Cerebellar cortex (tissue), 1 donor: ENCODE measurements around the gene GPR160.
"Not testable (repeated sequence)": the region's sequence is repeated elsewhere in the genome, so short reads cannot be mapped to it uniquely, and the experiment has no call there.

Source experiments
- DNase-seq: peaks from one replicate; pipeline ENCODE4 v3.0.0-alpha.2; 2015; ENCODE audit warnings: low spot score

The GPR160 gene, protein sequence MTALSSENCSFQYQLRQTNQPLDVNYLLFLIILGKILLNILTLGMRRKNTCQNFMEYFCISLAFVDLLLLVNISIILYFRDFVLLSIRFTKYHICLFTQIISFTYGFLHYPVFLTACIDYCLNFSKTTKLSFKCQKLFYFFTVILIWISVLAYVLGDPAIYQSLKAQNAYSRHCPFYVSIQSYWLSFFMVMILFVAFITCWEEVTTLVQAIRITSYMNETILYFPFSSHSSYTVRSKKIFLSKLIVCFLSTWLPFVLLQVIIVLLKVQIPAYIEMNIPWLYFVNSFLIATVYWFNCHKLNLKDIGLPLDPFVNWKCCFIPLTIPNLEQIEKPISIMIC

DNA sequence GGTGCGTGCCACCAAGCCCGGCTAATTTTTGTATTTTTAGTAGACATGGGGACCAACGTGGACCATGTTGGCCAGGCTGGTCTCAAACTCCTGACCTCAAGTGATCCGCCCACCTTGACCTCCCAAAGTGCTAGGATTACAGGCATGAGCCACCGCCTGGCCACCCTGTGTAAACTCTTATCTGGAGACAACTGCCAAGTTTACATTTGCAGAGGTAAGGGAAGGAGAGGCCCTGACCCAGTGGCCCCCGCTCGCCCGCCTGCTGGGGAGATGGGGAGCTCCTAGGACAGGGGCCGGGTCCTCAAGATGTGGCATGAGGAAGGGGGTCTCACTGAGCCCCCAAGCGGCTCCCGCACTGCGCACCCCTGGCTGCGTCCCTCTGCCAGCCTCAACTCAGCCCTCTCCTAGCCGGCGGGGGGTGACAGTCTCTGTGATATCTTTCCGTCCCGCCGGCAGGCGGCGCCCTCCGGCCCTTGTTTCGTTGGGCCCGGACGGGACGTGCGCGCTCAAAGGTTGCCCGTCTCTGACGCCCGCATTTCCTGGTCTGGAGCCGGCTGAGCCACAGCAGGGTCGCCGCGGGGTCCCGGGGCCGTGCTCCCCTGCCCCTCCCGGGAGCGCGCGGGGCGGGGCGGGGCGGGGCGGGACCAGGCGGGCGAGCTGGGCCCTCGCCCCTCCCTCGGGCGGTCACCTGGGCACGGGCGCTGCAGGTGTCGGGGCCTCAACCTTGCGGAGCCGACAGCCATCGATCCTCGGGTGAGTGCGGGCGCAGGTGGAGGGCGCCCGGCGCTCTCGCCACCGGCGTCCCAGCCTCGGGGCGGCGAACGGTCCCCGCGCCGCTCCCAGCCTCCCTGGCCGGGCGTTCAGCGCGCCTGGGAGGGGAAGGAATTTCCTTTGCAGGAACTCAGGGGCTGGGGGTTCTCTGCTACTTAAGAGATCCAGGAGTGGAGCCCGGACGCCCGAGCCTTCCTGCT, at the start of gene GPR160:
Gene GPR160, plus strand, starts transcription at position 533 of the 971 bp plus-strand sequence. CDS start 45,978 bp downstream, outside the sequence.
- peak; percentile 33 for DNase-seq

- no peak for DNase-seq
These were observed 47.4 kb upstream of the GPR160 start for GRCh38 chr3:169990431-169990830.

GRCh38 chr3:169992156-169992555, 45.6 kb upstream of the GPR160 start:
- DNase-seq: no peak

DNA sequence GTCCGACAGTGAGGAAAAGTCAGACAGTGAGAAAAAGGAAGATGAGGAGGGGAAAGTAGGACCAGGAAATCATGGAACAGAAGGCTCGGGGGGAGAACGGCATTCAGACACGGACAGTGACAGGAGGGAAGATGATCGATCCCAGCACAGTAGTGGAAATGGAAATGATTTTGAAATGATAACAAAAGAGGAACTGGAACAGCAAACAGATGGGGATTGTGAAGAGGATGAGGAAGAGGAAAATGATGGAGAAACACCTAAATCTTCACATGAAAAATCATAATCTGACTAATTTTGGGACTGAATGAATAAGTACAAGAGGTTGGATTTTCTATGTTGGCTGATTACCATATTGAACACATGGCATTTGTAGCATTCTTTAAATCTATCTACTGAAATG, 45.0 kb upstream of the GPR160 start:
- no peak for DNase-seq

GRCh38 chr3:169993761-169994160, 44.0 kb upstream of the GPR160 start:
- no peak for DNase-seq

DNA sequence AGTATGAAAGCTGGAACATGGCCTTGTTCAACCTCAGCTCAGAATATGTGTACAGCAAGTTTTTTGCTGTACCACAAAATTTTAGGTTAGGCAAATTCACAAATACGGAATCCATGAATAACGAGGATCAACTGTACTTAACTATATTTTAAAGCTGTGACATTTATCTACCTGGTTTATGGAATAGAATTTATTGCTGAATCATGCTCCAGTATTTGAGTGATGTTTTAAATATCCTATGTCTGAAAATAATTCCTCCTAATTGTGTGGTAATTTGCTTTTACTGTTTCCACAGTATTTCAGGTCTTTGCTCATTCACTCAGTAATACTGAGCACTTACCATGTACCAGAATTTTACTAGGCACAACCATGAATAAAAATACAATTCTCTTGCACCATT, 41.7 kb upstream of the GPR160 start:
- DNase-seq: no peak

- DNase-seq: no peak
These were observed 39.1 kb upstream of the GPR160 start for GRCh38 chr3:169998668-169999131.

DNA sequence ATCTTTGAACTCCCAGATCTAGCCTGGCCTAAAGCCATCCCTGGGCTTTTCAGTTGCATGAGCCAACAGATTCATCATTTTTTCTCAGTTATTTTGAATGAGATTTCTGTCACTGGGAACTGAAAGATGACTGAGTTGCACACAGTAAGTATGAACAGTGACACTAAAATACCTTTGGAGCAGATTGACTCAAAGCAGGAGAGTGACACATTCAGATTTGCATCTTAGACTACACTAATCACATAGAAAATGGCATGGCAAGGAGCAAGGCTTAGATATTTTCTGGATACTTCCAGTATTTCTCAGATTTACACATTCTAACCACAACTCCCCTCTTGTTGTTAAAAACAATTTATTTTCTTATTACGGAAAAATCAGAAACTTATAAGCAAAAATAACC, 38.4 kb upstream of the GPR160 start:
- no peak for DNase-seq

DNA sequence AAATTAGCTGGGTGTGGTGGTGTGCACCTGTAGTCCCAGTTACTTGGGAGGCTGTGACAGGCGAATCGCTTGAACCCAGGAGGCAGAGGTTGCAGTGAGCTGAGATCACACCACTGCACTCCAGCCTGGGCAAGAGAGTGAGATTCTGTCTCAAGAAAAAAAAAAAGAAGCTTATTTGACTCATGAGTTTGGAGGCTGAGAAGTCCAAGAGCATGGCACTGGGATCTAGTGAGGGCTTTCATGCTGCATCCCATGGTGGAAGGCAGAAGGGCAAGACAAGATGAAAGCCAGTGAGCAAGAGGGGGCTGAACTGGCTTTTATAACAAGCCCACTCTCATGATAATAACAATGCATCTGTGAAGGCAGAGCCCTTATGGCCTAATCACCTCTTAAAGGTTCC, 37.7 kb upstream of the GPR160 start:
- no peak for DNase-seq

GRCh38 chr3:170002231-170002630, 35.6 kb upstream of the GPR160 start:
- DNase-seq: no peak

- DNase-seq: no peak
These were observed 34.9 kb upstream of the GPR160 start for GRCh38 chr3:170002879-170003278.

DNA sequence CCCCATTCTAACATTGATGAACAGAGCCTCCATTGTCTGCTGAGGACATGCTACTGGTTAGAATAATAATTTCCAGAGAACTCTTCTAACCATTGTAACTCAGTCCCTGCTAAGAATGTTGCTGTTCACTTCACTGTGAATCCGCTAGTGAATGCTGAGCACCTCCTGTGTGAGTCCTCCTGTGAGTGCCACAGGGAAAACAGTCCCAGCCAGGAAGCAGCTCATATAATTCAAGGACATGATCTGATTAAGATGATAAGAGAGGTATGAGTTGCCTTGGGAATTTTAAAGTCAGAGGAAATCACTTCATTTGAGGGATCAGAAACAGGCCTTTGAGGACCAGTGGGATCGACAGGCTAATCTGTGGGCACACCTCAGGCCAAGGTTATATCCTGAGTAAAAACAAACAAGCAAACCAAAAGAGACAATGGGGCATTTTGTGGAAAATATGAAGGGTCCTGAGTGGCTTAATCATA, 33.9 kb upstream of the GPR160 start:
- no peak for DNase-seq

DNA sequence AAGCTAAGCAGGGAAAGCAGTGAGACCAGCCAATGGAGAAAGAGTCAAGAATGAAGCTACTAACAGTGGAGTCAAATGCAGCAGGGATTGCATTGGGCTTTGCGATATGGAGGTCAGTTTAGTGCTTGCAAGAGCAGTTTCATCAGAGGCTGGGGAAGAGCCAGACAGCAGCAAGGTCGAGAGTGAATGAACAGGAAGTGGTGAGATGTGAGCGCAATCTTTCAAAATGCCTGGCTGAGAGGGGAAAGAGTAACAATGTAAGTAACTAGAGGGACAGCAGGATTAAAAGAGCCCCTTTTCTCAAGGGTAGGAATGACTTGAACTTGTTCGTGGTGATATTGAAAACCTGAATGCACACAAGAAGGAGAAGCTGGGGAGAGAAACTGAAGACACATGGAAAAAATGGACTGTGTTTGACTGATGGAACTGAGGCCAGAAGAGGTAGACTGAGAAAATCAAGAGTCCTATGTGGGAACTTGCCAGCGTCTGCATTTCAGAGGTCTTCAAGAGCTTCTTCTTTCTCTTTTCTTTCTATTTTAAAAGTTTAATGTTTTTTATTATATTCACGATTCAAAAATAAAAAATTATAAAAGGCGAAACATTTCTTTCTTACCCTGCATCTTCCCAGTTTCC, 30.6 kb upstream of the GPR160 start:
- DNase-seq: no peak

DNA sequence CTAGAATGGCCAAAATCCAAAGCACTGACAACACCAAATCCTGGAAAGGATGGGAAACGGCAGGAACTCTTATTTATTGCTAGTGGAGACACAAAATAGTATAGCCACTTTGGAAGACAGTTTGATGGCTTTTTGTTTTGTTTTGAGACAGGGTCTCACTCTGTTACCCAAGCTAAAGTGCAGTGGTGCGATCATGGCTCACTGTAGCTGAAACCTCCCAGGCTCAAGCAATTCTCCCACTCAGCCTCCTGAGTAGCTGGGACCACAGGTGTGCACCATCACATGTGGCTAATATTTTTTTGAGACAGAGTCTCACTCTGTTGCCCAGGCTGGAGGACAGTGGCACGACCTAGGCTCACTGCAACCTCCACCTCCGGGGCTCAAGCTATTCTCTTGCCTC, 27.3 kb upstream of the GPR160 start:
- no peak for DNase-seq

DNA sequence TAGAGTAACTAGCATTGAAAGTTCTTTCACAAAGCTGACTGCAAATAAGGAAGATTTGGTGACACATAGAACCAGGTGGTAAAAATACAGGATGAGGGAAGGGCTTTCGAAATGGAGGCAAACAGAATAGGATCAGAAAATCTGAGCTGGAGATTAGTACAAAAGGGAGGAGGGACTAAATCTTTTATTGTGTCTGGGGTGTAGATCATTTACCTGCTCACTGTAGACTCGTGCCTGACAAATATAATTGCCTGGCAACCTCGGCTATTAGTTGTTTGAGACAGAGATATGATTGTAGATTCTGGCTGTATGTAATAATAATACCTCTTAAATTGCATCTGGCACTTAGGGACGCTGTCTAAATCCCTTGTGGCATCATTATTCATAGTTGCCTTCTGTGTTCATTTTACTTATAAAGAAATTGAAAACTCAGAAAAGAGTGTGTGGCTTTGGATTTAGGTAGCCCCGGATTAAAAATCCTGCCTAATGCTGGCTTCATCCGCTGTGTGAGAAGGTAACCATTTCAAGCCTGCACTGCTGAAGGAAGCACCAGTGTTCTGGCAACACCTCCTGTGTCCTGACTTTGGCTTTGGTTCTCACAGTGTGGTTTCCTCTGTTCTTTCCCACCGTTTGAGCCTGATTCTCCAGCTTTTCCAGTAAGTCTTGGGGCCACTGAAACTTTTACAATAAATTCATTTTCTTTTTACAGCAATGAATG, 25.0 kb upstream of the GPR160 start:
- DNase-seq: no peak

- no peak for DNase-seq
These were observed 21.7 kb upstream of the GPR160 start for GRCh38 chr3:170016057-170016456.

DNA sequence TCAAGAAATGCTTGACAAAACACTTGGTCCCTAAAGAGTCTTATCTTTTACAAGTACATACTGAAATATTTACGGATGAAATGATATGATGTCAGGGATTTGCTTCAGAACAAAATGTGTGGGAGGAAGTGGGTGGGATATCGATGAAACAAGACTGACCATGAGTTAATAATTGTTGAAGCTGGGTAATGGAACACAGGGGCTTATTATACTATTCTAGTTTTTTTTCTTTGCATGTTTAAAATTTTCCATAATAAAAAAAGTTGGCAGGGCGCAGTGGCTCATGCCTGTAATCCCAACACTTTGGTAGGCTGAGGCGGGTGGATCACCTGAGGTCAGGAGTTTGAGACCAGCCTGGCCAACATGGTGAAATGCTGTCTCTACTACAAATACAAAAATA, 18.5 kb upstream of the GPR160 start:
- DNase-seq: not testable (repeated sequence)

GRCh38 chr3:170021083-170021482, 16.7 kb upstream of the GPR160 start:
- no peak for DNase-seq

DNA sequence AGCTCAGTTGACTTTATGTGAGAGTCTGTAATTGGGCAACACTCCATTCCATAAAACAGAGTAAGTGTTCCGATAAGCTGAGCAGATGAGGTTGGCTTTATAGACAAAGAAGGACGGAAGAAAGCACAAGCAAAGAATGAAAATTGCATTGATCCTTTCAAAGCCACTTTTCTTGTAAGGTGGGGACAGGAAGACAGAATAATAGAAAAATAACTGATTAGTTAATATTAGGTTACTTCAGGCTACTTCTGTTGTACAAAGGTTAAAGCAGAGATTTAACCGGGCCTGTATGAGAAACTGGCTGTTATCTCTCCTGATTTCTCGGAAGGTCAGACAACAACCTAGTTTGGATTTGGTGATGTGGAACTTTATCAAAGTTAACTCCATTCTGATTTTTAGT, 15.5 kb upstream of the GPR160 start:
- DNase-seq: no peak

DNA sequence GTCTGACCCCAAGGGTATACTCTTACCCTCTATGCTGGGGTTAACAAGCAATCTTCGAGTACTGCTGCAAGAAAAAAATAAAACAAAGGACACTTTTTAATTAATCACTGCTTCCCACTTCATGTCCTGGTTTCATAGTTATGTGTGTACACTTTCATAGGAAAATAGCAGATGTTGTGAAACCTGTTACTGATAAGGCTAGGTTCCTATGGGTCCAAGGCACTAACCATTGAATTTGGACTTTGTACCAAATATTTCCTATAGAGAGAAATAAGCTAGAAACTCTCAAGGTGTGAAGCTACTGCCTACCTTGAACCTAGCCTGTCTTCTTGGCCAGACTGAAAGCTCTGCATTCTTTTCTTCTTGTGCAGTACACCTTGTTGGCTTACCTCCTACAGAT, 14.6 kb upstream of the GPR160 start:
- no peak for DNase-seq

- no peak for DNase-seq
These were observed 13.2 kb upstream of the GPR160 start for GRCh38 chr3:170024581-170024980.
